H1 (cell line): ENCODE measurements around the gene C16orf95. TPM values are rescaled to one million over a fixed set of nuclear protein-coding genes. Genes with fewer than 3 reads are reported as not detected.
A peak's percentile ranks its signal among the peaks of the same experiment; 100 is the strongest.

Experiments used
- CTCF ChIA-PET: fragments of 300-600 bp; sonication (Branson Sonifier 250); formaldehyde crosslinking; loops from one replicate; lab custom pipeline; 2021; ENCODE audit not compliant: partially characterized antibody; lab: Charles Lee
- POLR2A ChIA-PET: fragments of 300-600 bp; sonication (Branson Sonifier 250); formaldehyde crosslinking; loops from one replicate; lab custom pipeline; 2021; ENCODE audit warnings: inconsistent platforms; ENCODE audit not compliant: partially characterized antibody; lab: Charles Lee
- DNase-seq, 2 experiments: peaks; one replicate each; pipeline versions ENCODE4 v3.0.0 to v3.0.0-alpha.2; 2010 to 2022; ENCODE audit warnings: low spot score in 2 of 2, low read depth in 1 of 2, mixed read lengths in 1 of 2
- FAIRE-seq: peaks from 2 replicates; lab custom pipeline; 2011; peaks lifted over from hg19 to GRCh38; lab: Jason Lieb, UNC
- H2AFZ ChIP-seq: 2 replicates; pipeline ENCODE4 v1.8.1; 2012; ENCODE audit warnings: low read length, inconsistent platforms
- H2AK5ac ChIP-seq: 2 replicates; pipeline ENCODE4 v1.6.1; 2013; ENCODE audit warnings: low read depth, low read length
- H2BK120ac ChIP-seq: replicated peaks from 2 replicates; pipeline ENCODE3; 2013; ENCODE audit warnings: low read depth, low read length, inconsistent platforms
- H2BK12ac ChIP-seq: 2 replicates; pipeline ENCODE4 v1.6.1; 2013; ENCODE audit warnings: low read depth, low read length
- H2BK15ac ChIP-seq: 2 replicates; pipeline ENCODE4 v1.6.1; 2013; ENCODE audit warnings: low read length
- H2BK20ac ChIP-seq: 2 replicates; pipeline ENCODE4 v1.6.1; 2013; ENCODE audit warnings: low read length
- H2BK5ac ChIP-seq: 2 replicates; pipeline ENCODE4 v1.6.1; 2013; ENCODE audit warnings: low read depth, low read length
- H3K14ac ChIP-seq: 2 replicates; pipeline ENCODE4 v1.6.1; 2013; ENCODE audit warnings: inconsistent platforms; ENCODE audit not compliant: insufficient read length
- H3K18ac ChIP-seq: 2 replicates; pipeline ENCODE4 v1.6.1; 2013; ENCODE audit warnings: low read length; ENCODE audit errors: extremely low read depth
- H3K23ac ChIP-seq: 2 replicates; pipeline ENCODE4 v1.6.1; 2013; ENCODE audit warnings: inconsistent platforms; ENCODE audit not compliant: insufficient read length
- H3K23me2 ChIP-seq: 2 replicates; pipeline ENCODE4 v1.6.1; 2013; ENCODE audit warnings: low read depth, low read length
- H3K27ac ChIP-seq: 2 replicates; pipeline ENCODE4 v1.6.1; 2011; ENCODE audit warnings: low read depth, low read length, inconsistent platforms
- H3K27me3 ChIP-seq, 4 experiments: replicated peaks in 1 of 4; 1 replicate in 1 of 4; 2 replicates in 3 of 4; pipeline versions ENCODE4 v1.6.1 to v1.8.1; 2011 to 2013; ENCODE audit warnings: low read length in 3 of 4, mild to moderate bottlenecking in 3 of 4, inconsistent platforms in 2 of 4, mixed read lengths in 2 of 4, moderate library complexity in 1 of 4; ENCODE audit not compliant: control insufficient read depth in 3 of 4, insufficient read depth in 3 of 4; ENCODE audit errors: extremely low read depth in 1 of 4
- H3K36me3 ChIP-seq, 4 experiments: 2 replicates each; pipeline versions ENCODE4 v1.6.1 to v1.8.1; 2011 to 2013; ENCODE audit warnings: mild to moderate bottlenecking in 4 of 4, low read length in 3 of 4, moderate library complexity in 2 of 4, control low read depth in 1 of 4, inconsistent platforms in 1 of 4; ENCODE audit not compliant: insufficient read depth in 4 of 4, control insufficient read depth in 2 of 4
- H3K4ac ChIP-seq: replicated peaks from 2 replicates; pipeline ENCODE3; 2013; ENCODE audit warnings: low read length, low read depth, mixed read lengths, inconsistent platforms; ENCODE audit not compliant: insufficient read length
- H3K4me1 ChIP-seq, 4 experiments: replicated peaks in 1 of 4; 1 replicate in 1 of 4; 2 replicates in 3 of 4; pipeline versions ENCODE4 v1.6.1 to v1.8.1; 2011 to 2013; ENCODE audit warnings: low read length in 3 of 4, inconsistent platforms in 2 of 4, mixed read lengths in 1 of 4; ENCODE audit not compliant: insufficient read depth in 4 of 4, control insufficient read depth in 3 of 4
- H3K4me2 ChIP-seq, 2 experiments: 2 replicates each; pipeline versions ENCODE4 v1.6.1 to v1.8.1; 2011 to 2013; ENCODE audit warnings: low read depth in 2 of 2, low read length in 2 of 2, control low read depth in 1 of 2, inconsistent platforms in 1 of 2, mild to moderate bottlenecking in 1 of 2; ENCODE audit not compliant: insufficient read depth in 1 of 2
- H3K4me3 ChIP-seq, 4 experiments: fragments of 200-600, 300-600 bp in 1 of 4; sonication (generic), shearing (Covaris generic), sonication (Bioruptor Twin) in 1 of 4; 2 replicates each; pipeline versions ENCODE4 v1.5.1 to v1.8.1; 2011 to 2016; ENCODE audit warnings: low read length in 4 of 4, low read depth in 3 of 4, control low read depth in 2 of 4, inconsistent platforms in 2 of 4, mild to moderate bottlenecking in 2 of 4, mixed read lengths in 1 of 4, moderate library complexity in 1 of 4; ENCODE audit not compliant: insufficient read depth in 2 of 4; ENCODE audit errors: extremely low read depth in 1 of 4
- H3K56ac ChIP-seq: replicated peaks from 2 replicates; pipeline ENCODE3; 2013; ENCODE audit warnings: low read depth, mild to moderate bottlenecking, mixed read lengths, low read length, inconsistent platforms; ENCODE audit not compliant: insufficient read length
- H3K79me1 ChIP-seq: 2 replicates; pipeline ENCODE4 v1.6.1; 2013; ENCODE audit warnings: low read depth, low read length, control low read depth
- H3K79me2 ChIP-seq, 2 experiments: 2 replicates each; pipeline versions ENCODE4 v1.6.1 to v1.8.1; 2012 to 2013; ENCODE audit warnings: low read length in 2 of 2, mild to moderate bottlenecking in 2 of 2, inconsistent platforms in 1 of 2; ENCODE audit not compliant: insufficient read depth in 2 of 2, control insufficient read depth in 1 of 2
- H3K9ac ChIP-seq, 4 experiments: replicated peaks in 1 of 4; 1 replicate in 1 of 4; 2 replicates in 3 of 4; pipeline versions ENCODE4 v1.6.1 to v1.8.1; 2011 to 2013; ENCODE audit warnings: low read depth in 3 of 4, low read length in 3 of 4, control low read depth in 2 of 4, mild to moderate bottlenecking in 2 of 4, moderate library complexity in 2 of 4, inconsistent platforms in 1 of 4; ENCODE audit errors: extremely low read depth in 1 of 4
- H3K9me3 ChIP-seq, 2 experiments: 2 replicates each; pipeline versions ENCODE4 v1.6.1 to v1.8.1; 2012 to 2013; ENCODE audit warnings: mild to moderate bottlenecking in 2 of 2, moderate library complexity in 2 of 2, control low read depth in 1 of 2, inconsistent platforms in 1 of 2, low read depth in 1 of 2, low read length in 1 of 2, mixed read lengths in 1 of 2; ENCODE audit not compliant: insufficient read depth in 2 of 2
- H4K20me1 ChIP-seq, 2 experiments: replicated peaks in 1 of 2; 2 replicates each; pipeline versions ENCODE3 to v1.8.1; 2011 to 2013; ENCODE audit warnings: inconsistent platforms in 2 of 2, low read length in 2 of 2, mild to moderate bottlenecking in 1 of 2; ENCODE audit not compliant: insufficient read depth in 2 of 2, control insufficient read depth in 1 of 2
- H4K5ac ChIP-seq: 2 replicates; pipeline ENCODE4 v1.6.1; 2013; ENCODE audit warnings: low read length, low read depth, mixed read lengths, inconsistent platforms; ENCODE audit not compliant: insufficient read length
- H4K8ac ChIP-seq: 2 replicates; pipeline ENCODE4 v1.8.0; 2013; ENCODE audit warnings: mild to moderate bottlenecking, moderate library complexity, low read length, inconsistent platforms; ENCODE audit not compliant: insufficient read depth; ENCODE audit errors: extremely low read depth
- H4K91ac ChIP-seq: replicated peaks from 2 replicates; pipeline ENCODE3; 2013; ENCODE audit warnings: low read length, mixed read lengths, inconsistent platforms; ENCODE audit not compliant: insufficient read length
- CBX8 ChIP-seq: fragments of 300-800, 300-1000 bp; sonication (generic); IDR thresholded peaks from 2 replicates; pipeline ENCODE4 v1.7.1; 2016; ENCODE audit warnings: low read depth, low read length, borderline replicate concordance
- EP300 ChIP-seq, 2 experiments: IDR thresholded peaks; 1 replicate in 1 of 2; 2 replicates in 1 of 2; pipeline ENCODE4 v1.6.1; 2011 to 2012; ENCODE audit warnings: low read depth in 2 of 2, low read length in 2 of 2, mild to moderate bottlenecking in 2 of 2, borderline replicate concordance in 1 of 2, inconsistent platforms in 1 of 2, moderate library complexity in 1 of 2
- EZH2 ChIP-seq: fragments of 200-600 bp; sonication (generic); IDR thresholded peaks from 2 replicates; pipeline ENCODE4 v1.7.1; 2012; ENCODE audit warnings: low read depth, mild to moderate bottlenecking, moderate library complexity, low read length, inconsistent platforms; ENCODE audit not compliant: severe bottlenecking
- GABPA ChIP-seq: IDR thresholded peaks from 2 replicates; pipeline ENCODE4 v1.6.1; 2011; ENCODE audit warnings: mild to moderate bottlenecking, low read length, moderate library complexity, borderline replicate concordance; ENCODE audit not compliant: insufficient read depth
- YY1 ChIP-seq: IDR thresholded peaks from 2 replicates; pipeline ENCODE4 v1.6.1; 2011; ENCODE audit warnings: low read depth, mild to moderate bottlenecking, low read length
- WGBS, 2 experiments: shearing (Covaris generic) in 1 of 2; methylation state at CpG; one replicate each; pipeline versions ENCODE4 v1.1.6 to v1.1.7; 2013 to 2015; ENCODE audit warnings: low lambda C conversion rate in 2 of 2, mixed read lengths in 2 of 2, inconsistent platforms in 1 of 2, low coverage in 1 of 2, missing lambda C conversion rate in 1 of 2; ENCODE audit not compliant: insufficient replicate concordance in 2 of 2, insufficient coverage in 1 of 2, insufficient read length in 1 of 2; ENCODE audit errors: extremely low coverage in 1 of 2, missing lambda C conversion rate in 1 of 2; 5-methylcytosine and 5-hydroxymethylcytosine counted together
- polyA plus RNA-seq, 7 experiments: library from polyadenylated mRNA; depleted of rRNA in 3 of 7; stranded (reverse) in 5 of 7; unstranded in 2 of 7; fragments of >200 nt in 5 of 7; fragments of 200-250 nt in 2 of 7; gene quantifications; 1 replicate in 5 of 7; 2 replicates in 1 of 7; 4 replicates in 1 of 7; pipeline versions ENCODE4 v1.2.1 to v1.2.3, GENCODE V29; 2011 to 2013; ENCODE audit warnings: missing spikeins in 2 of 7, mixed read lengths in 2 of 7
- total RNA-seq: library from RNA; stranded (reverse); fragmentation: NEBNext Ultra II Directional; extraction: Animal tissue kit (Norgen Biotek cat#: 25700); gene quantifications from 2 replicates; pipeline ENCODE4 v1.2.1, GENCODE V29; 2021

Gene C16orf95
- total and polyA plus RNA-seq, 2 of the 8 experiments (the other 6 are each of a cell fraction or from before 2014, with no cell fraction given) = 5.0 to 5.4 TPM

DNA sequence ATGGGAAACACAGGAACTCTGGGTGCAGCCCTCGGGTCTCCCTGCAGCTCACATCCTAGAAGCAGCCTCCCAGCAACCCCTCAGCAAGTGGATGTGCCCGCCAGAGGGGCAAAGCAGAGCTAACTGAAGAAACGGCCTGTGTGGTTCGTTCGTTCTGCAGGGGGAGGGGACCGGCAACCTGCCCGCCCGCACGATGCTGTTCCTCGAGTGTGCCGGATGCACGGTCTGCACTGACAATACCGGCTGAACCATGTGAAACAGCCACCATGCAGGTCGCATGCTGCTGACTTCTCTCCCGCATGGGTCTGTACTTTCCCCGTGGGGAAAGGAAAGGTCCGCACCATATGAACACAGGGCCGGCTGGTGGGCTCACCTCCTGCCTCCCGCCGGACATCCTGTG is 25.3 kb upstream of the C16orf95 start:
- H3K9me3 ChIP-seq = no peaks in the 10 kb centered on the region
- H3K56ac ChIP-seq = no peak overlapping the region
- DNase-seq (no peak), FAIRE-seq (no peak)
- no peak overlapping the region for H3K4me2 ChIP-seq
- H2BK5ac ChIP-seq = peak overlapping the region; percentile 8; the same call in 1 of the 2 replicates
- CTCF ChIA-PET = interaction anchor here (0.6 kb wide), 1 partner anchor 352 kb away, joined by 3 read pairs; no protein-coding TSS in a partner anchor
- H3K18ac ChIP-seq = no peak overlapping the region
- H2BK120ac ChIP-seq = no peak overlapping the region
- no peaks in the 10 kb centered on the region for H3K27me3 ChIP-seq
- H3K36me3 ChIP-seq = peaks cover 0 to 5% (median 3%) of the 10 kb centered on the region in 4 experiments; a peak in 5 of 8 replicates
- H3K4me1 ChIP-seq = peaks cover 0 to 11% (median 1%) of the 10 kb centered on the region in 4 experiments; a peak in 3 of 7 replicates
- H4K20me1 ChIP-seq = peaks cover 0 to 2% of the 10 kb centered on the region in 2 experiments
- H3K9ac ChIP-seq = no peak overlapping the region
- H3K14ac ChIP-seq = no peak overlapping the region
- H3K79me2 ChIP-seq = no peaks in the 10 kb centered on the region; a peak in 1 of 4 replicates
- no peak overlapping the region for H2AFZ ChIP-seq
- no peak overlapping the region; the same call in 1 of the 2 replicates for H4K8ac ChIP-seq
- no peak overlapping the region for H2BK20ac ChIP-seq
- H2AK5ac ChIP-seq = no peak overlapping the region
- no peak overlapping the region for H4K91ac ChIP-seq
- no peak overlapping the region for H3K27ac ChIP-seq
- H3K23ac ChIP-seq = no peak overlapping the region
- TF ChIP-seq EZH2 (no peak), EP300 (IDR thresholded peaks at IDR 0.05; ENCODE audit: borderline replicate concordance in 1 of 2, low read depth in 2 of 2, low read length in 2 of 2) (no peak), CBX8 (no peak), GABPA (no peak), YY1 (no peak)
- TF ChIP-seq, all 59 proteins: peak for 0
- 95% methylated on average over 19 of the region's 20 CpGs; no CpG with 5 or more reads in 1 of the 2 experiments for WGBS, 2 experiments
- Histone ChIP-seq H3K79me1 (peaks cover 6% of the 10 kb centered on the region; the same call in 1 of the 2 replicates), H2BK12ac (no peak overlapping the region), H2BK15ac (no peak overlapping the region), H4K5ac (no peak overlapping the region), H3K23me2 (no peaks in the 10 kb centered on the region), H3K4me3 (no peak overlapping the region), H3K4ac (no peak overlapping the region)
- POLR2A ChIA-PET = no interaction called here
